Body of pancreas (tissue), 4 donors: ENCODE data around the gene RAB3B. TPM values are rescaled to one million over a fixed set of nuclear protein-coding genes. Genes with fewer than 3 reads are reported as not detected.
"Not testable (repeated sequence)": the region's sequence is repeated elsewhere in the genome, so short reads cannot be mapped to it uniquely, and the experiment has no call there.

Source experiments
- ATAC-seq: fragments of 150-250 bp; one replicate; pipeline ENCODE4 v1.9.1; 2016
- DNase-seq, 4 donors: peaks; one replicate each; pipeline ENCODE4 v3.0.0-alpha.2; 2019
- H3K27ac ChIP-seq, 4 donors: fragments of 200-600 bp; sonication (generic); 1 replicate in 3 of 4; 2 replicates in 1 of 4; pipeline versions ENCODE4 v1.5.1 to v1.6.1; 2016 to 2019; ENCODE audit warnings: mild to moderate bottlenecking in 1 of 4, mixed read lengths in 1 of 4, moderate library complexity in 1 of 4
- H3K27me3 ChIP-seq, 2 donors: fragments of 200-600 bp; sonication (generic); one replicate each; pipeline ENCODE4 v1.6.0; 2016; ENCODE audit warnings: mild to moderate bottlenecking in 1 of 2
- H3K36me3 ChIP-seq, 2 donors: fragments of 200-600 bp; sonication (generic); replicated peaks in 1 of 2; 2 replicates each; pipeline ENCODE4 v1.5.1; 2016; ENCODE audit warnings: low read depth in 2 of 2; ENCODE audit not compliant: insufficient read depth in 1 of 2
- H3K4me1 ChIP-seq: fragments of 200-600 bp; sonication (generic); one replicate; pipeline ENCODE4 v1.6.0; 2016
- H3K4me3 ChIP-seq, 2 donors: fragments of 200-600 bp; sonication (generic); 1 replicate in 1 of 2; 2 replicates in 1 of 2; pipeline ENCODE4 v1.5.1; 2016 to 2019
- H3K9me3 ChIP-seq, 3 donors: fragments of 200-600 bp; sonication (generic); 1 replicate in 2 of 3; 2 replicates in 1 of 3; pipeline ENCODE4 v1.5.1; 2016
- CTCF ChIP-seq, 7 experiments: fragments of 450-650 bp in 4 of 7; fragments of 200-600 bp in 3 of 7; sonication (generic) in 3 of 7; IDR thresholded peaks; one replicate each; pipeline ENCODE4 v1.5.1; 2016 to 2019; ENCODE audit warnings: antibody characterized with exemption in 7 of 7
- POLR2A ChIP-seq, 3 donors: fragments of 450-650 bp; IDR thresholded peaks; one replicate each; pipeline ENCODE4 v1.6.1; 2016; ENCODE audit warnings: antibody characterized with exemption in 3 of 3, mild to moderate bottlenecking in 2 of 3
- WGBS, 2 donors: methylation state at CpG; one replicate each; pipeline ENCODE4 v1.1.5; 2017; 5-methylcytosine and 5-hydroxymethylcytosine counted together
- intact Hi-C: fragments of 100-400 bp; cut with DNase I; formaldehyde crosslinking; loops from one replicate; pipeline ENCODE4 v1.15.1; 2023
- total RNA-seq, 2 donors: library from RNA; depleted of rRNA; stranded (reverse); fragments of >200 nt; gene quantifications; one replicate each; pipeline ENCODE4 v1.1.0, GENCODE V29; 2016

RAB3B gene
- total RNA-seq, 2 donors from 2014 or later = 1.3 to 2.9 TPM

- ATAC-seq (no peak), DNase-seq (no peak)
- no peaks in the 10 kb centered on the region for H3K9me3 ChIP-seq
- 97 to 100% methylated on average over 2 of the region's 2 CpGs for WGBS, 2 donors
- peaks cover 0 to 16% of the 10 kb centered on the region in 2 donors for H3K36me3 ChIP-seq
- H3K27me3 ChIP-seq = no peaks in the 10 kb centered on the region
- intact Hi-C loops = no loop called here
- no peak overlapping the region for H3K4me3 ChIP-seq
- no peak overlapping the region for H3K27ac ChIP-seq
- peaks cover 36% of the 10 kb centered on the region for H3K4me1 ChIP-seq
- TF ChIP-seq CTCF (IDR thresholded peaks at IDR 0.05) (no peak), POLR2A (IDR thresholded peaks at IDR 0.05) (no peak)
Observed at GRCh38 chr1:52026278-52026677, 35.8 kb upstream of the RAB3B start.

GRCh38 chr1:52022133-52022532 lies 31.6 kb upstream of the RAB3B start:
- DNase-seq (no peak), ATAC-seq (no peak)
- Histone ChIP-seq H3K27me3 (no peaks in the 10 kb centered on the region), H3K36me3 (peaks cover 0 to 18% of the 10 kb centered on the region in 2 donors), H3K4me3 (no peak overlapping the region), H3K4me1 (no peaks in the 10 kb centered on the region), H3K27ac (no peak overlapping the region), H3K9me3 (no peaks in the 10 kb centered on the region)
- TF ChIP-seq POLR2A (IDR thresholded peaks at IDR 0.05) (no peak), CTCF (IDR thresholded peaks at IDR 0.05) (no peak)
- intact Hi-C loops = no loop called here
- WGBS, 2 donors = 84 to 87% methylated on average over 2 of the region's 2 CpGs

DNA sequence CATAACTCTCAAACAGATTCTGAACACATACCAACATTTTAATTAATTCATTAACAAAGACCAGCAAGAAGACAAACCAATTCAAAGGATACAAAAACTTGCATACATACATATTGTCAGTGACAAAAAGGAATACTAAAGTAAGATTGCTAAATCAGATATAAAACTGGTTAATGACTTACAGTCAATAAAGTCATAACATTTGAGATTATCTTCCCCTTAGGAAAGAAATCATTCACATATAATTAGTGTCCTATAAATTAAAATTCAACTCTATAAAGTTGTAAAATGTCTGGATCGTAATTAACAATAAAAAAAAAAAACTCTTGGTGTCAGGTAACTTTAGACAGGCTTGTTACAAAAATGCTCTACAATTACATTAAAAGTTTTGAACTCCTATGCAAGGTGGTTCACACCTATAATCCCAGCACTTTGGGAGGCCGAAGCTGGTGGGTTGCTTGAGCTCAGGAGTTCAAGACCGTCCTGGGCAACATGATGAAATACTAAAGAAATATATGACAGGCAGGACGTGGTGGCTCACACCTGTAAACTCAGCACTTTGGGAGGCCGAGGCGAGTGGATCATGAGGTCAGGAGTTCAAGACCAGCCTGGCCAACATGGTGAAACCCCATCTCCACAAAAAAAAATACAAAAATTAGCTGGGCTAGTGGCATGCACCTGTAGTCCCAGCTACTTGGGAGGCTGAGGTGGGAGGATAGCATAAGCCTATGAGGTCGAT lies 17.7 kb upstream of the RAB3B start:
- no peak for TF ChIP-seq POLR2A (IDR thresholded peaks at IDR 0.05)
- TF ChIP-seq CTCF (IDR thresholded peaks at IDR 0.05) = no peak
- no peak for DNase-seq
- Histone ChIP-seq H3K36me3 (no peaks in the 10 kb centered on the region), H3K4me1 (peaks cover 42% of the 10 kb centered on the region), H3K27me3 (no peaks in the 10 kb centered on the region), H3K4me3 (no peak overlapping the region), H3K9me3 (no peaks in the 10 kb centered on the region), H3K27ac (peak overlapping the region in 1 of 4 donors; percentile 18)
- intact Hi-C loops = no loop called here
- WGBS, 2 donors = 86 to 91% methylated on average over 7 of the region's 7 CpGs
- no peak for ATAC-seq

DNA sequence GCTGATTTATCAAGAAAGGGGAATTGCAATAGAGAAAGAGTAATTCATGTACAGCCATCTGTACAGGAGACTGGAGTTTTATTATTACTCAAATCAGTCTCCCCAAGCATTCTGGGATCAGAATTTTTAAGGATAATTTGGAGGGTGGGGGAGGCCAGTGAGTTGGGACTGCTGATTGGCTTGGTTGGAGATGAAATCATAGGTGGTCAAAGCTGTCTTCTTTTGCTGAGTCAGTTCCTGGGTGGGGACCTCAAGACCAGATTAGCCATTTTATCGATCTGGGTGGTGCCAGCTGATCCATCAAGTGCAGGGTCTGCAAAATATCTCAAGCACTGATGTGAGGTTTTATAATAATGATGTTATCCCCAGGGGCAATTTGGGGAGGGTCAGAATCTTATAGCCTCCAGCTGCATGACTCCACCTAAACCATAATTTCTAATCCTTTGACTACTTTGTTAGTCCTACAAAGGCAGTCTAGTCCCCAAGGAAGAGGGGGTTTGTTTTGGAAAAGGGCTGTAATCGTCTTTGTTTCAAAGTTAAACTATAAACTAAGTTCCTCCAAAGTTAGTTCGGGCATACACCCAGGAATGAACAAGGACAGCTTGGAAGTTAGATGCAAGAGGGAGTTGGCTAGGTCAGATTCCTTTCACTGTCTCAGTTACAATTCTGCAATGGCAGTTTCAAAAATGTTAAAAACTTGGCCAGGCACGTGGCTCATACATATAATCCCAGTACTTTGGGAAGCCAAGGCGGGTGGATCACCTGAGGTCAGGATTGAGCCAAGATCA lies 16.9 kb upstream of the RAB3B start:
- intact Hi-C loops = no loop called here
- no peaks in the 10 kb centered on the region for H3K9me3 ChIP-seq
- no peak overlapping the region for H3K4me3 ChIP-seq
- WGBS, 2 donors = 9 to 19% methylated on average over 5 of the region's 5 CpGs
- peaks cover 42% of the 10 kb centered on the region for H3K4me1 ChIP-seq
- peak overlapping the region in 1 of 4 donors; percentile 18 for H3K27ac ChIP-seq
- no peak for TF ChIP-seq POLR2A (IDR thresholded peaks at IDR 0.05)
- TF ChIP-seq CTCF (IDR thresholded peaks at IDR 0.05) = no peak
- ATAC-seq = peak; percentile 28
- DNase-seq = peak in 2 of 4 donors; percentile 23
- no peaks in the 10 kb centered on the region for H3K27me3 ChIP-seq
- no peaks in the 10 kb centered on the region for H3K36me3 ChIP-seq

DNA sequence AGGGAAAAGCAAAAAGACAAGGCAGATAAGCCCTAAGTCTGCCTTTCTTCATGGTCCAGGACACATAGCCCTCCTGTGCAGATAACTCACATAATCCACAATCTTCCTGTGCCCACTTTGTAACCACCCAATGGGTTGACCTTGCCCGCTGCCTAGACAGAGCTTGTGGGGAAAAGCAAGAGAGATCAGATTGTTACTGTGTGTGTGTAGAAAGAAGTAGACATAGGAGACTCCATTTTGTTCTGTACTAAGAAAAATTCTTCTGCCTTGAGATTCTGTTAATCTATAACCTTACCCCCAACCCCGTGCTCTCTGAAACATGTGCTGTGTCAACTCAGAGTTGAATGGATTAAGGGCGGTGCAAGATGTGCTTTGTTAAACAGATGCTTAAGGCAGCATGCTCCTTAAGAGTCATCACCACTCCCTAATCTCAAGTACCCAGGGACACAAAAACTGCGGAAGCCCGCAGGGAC lies 15.6 kb upstream of the RAB3B start:
- WGBS, 2 donors = 24 to 30% methylated on average over 5 of the region's 5 CpGs
- H3K4me3 ChIP-seq, DNase-seq, H3K9me3 ChIP-seq, intact Hi-C loops, H3K36me3 ChIP-seq, H3K27me3 ChIP-seq, ATAC-seq: not testable (repeated sequence)
- Histone ChIP-seq H3K4me1 (peaks cover 36% of the 10 kb centered on the region), H3K27ac (peak overlapping the region in 3 of 4 donors; percentile 54 to 74 (median 65))

DNA sequence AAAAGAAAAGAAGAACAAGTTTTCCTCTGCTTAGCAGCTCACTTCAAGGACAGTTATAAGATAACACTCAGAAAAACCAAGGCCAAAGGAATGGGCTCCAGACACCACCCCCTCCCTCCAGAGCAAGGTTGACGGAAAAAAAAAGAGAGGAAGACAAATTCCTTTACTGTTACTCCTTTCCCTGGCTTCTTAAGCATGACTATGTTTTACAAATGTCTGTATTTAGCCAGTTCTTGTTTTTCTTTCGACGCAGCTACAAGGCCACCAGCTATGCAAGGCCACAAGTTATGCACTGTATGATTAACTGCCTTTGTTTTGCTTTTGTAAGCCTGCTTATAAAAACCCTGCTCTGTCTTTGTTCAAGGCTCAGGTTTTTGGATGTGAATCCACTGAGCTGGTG lies 15.0 kb upstream of the RAB3B start:
- Histone ChIP-seq H3K4me1 (peaks cover 36% of the 10 kb centered on the region), H3K27ac (peak overlapping the region in 3 of 4 donors; percentile 54 to 74 (median 65))
- intact Hi-C loops, H3K27me3 ChIP-seq, H3K9me3 ChIP-seq, H3K4me3 ChIP-seq, H3K36me3 ChIP-seq: not testable (repeated sequence)
- WGBS, 2 donors = 9 to 11% methylated on average over 3 of the region's 3 CpGs
- DNase-seq = peak in 1 of 4 donors; percentile 10
- peak; percentile 43 for ATAC-seq
